COLO829 (cell line): ENCODE data around the gene MDM2.
"Not testable (repeated sequence)": the region's sequence is repeated elsewhere in the genome, so short reads cannot be mapped to it uniquely, and the experiment has no call there.

ENCODE experiments used
- DNase-seq: peaks from one replicate; pipeline ENCODE4 v3.0.0; 2012; ENCODE audit warnings: low spot score

The MDM2 gene

DNA sequence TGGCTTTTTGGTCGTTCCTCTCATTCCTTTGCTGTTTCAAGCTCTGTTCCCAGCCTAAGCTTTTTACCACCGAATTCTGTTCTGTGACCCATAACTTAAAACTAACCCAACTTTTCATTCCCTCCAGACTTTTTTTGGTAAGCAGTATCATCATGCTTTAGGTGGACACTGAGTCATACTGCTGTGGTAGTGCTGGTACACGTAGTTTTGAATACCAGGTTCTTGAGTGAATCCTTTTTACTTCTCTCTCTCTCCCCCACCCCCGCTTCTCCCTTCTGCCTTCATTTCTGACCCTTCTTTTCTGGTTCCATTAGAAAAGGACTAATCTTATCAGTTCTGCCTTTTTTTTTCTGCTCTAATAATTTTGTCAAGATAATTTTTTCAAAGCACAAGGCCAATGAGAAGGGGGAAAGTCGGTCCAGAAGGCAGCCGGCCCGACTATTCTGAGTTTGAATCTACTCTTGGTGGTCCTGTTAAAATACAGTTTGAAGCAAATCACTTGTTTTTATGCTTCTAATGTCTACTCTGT, 2.3 kb upstream of the MDM2 start:
- no peak for DNase-seq

DNA sequence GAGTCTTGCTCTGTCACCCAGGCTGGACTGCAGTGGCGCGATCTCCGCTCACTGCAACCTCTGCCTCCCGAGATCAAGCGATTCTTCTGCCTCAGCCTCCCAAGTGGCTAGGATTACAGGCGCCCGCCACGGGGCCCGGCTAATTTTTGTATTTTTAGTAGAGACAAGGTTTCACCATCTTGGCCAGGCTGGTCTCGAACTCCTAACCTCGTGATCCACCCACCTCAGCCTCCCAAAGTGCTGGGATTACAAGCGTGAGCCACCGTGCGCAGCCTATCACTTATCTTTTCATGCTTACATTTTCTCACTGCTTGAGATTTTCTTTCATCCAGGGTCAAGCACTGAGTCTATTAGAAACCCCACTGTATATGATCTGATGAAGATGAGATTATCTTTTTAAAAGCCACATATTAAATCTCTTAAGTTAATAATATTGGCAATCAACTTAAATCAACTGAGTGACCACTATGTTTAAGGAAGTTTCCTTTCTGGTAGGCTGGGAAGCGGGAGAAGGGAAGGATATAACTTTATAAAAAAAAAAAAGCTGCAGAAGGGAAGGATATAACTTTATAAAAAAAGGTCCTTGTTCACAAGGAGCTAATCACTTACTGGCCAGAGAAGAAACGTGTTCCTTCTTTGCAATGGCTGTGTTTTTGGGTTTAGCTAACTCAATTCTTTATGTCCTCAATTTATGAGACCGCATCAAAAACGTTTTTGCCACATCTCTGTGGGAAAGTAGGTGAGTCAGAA, 1.3 kb upstream of the MDM2 start:
- no peak for DNase-seq

DNA sequence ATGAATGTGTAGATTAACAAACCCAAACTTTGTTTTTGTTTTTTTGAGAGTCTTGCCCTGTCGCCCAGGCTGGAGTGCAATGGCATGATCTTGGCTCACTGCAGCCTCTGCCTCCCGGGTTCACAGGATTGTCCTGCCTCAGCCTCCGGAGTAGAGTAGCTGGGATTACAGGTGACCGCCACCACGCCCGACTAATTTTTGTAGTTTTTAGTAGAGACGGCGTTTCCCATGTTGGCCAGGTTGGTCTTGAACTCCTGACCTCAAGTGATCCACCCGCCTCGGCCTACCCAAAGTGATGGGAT, 752 bp upstream of the MDM2 start:
- DNase-seq, result not testable (repeated sequence)

DNA sequence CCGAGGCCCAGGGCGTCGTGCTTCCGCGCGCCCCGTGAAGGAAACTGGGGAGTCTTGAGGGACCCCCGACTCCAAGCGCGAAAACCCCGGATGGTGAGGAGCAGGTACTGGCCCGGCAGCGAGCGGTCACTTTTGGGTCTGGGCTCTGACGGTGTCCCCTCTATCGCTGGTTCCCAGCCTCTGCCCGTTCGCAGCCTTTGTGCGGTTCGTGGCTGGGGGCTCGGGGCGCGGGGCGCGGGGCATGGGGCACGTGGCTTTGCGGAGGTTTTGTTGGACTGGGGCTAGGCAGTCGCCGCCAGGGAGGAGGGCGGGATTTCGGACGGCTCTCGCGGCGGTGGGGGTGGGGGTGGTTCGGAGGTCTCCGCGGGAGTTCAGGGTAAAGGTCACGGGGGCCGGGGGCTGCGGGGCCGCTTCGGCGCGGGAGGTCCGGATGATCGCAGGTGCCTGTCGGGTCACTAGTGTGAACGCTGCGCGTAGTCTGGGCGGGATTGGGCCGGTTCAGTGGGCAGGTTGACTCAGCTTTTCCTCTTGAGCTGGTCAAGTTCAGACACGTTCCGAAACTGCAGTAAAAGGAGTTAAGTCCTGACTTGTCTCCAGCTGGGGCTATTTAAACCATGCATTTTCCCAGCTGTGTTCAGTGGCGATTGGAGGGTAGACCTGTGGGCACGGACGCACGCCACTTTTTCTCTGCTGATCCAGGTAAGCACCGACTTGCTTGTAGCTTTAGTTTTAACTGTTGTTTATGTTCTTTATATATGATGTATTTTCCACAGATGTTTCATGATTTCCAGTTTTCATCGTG, 612 bp downstream of the MDM2 start:
- peak; percentile 77 for DNase-seq

DNA sequence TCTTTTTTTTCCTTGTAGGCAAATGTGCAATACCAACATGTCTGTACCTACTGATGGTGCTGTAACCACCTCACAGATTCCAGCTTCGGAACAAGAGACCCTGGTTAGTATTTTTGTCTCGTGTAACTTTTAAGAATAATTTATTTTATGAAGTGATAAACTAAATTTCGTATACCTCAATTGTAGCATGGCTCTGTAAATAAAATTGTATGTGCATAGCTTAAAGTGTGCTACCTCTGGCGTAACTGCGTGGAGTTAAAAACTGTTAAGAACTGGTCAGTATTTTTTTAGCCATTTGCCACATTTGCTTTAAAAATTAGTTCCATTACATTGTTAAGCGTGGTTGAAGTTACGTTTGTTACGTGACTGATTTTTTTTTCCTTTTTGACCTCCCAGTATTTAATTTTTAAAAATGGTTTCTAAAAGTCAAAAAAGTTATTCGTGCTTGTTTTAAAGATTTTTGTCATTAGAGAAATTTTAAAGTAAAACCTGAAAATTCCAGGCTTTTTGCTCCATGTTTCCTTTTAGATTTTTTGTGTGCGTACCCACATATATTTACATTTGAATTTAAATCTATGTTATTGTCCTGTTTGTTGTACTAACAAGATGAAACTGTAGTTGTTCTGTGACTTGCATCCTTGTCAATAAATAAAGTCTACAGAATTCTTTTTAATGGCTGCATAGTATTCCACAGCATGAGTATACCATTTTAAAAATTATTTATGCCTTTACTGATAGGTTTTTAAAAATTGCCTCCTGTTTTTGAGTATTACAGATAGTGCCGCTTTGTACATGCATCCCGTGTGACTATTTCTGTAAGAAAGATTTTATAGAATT, 1.4 kb downstream of the MDM2 start:
- DNase-seq, result no peak

DNA sequence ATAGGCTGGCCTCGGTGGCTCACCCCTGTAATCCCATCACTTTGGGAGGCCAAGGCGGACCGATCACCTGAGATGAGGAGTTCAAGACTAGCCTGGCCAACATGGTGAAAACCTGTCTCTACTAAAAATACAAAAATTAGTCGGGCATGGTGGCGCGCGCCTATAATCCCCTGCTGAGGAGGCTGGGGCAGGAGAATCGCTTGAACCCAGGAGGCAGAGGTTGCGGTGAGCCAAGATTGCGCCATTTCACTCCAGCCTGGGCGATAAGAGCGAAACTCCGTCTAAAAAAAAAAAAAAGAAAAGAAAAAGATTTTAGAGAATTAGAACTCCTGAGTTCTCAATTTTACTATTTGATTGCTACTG, 2.0 kb downstream of the MDM2 start:
- not testable (repeated sequence) for DNase-seq

DNA sequence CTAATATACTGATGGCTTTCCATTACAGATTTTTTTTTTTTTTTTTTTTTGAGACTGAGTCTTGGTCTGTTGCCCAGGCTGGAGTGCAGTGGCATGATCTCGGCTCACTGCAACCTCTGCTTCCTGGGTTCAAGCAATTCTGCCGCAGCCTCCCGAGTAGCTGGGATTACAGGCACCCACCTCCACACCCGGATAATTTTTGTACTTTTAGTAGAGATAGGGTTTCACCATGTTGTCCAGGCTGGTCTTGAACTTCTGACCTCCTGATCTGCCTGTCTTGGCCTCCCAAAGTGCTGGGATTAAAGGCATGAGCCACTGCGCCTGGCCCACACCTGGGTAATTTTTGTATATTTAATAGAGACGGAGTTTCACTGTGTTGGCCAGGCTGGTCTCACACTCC, 3.6 kb downstream of the MDM2 start:
- not testable (repeated sequence) for DNase-seq

DNA sequence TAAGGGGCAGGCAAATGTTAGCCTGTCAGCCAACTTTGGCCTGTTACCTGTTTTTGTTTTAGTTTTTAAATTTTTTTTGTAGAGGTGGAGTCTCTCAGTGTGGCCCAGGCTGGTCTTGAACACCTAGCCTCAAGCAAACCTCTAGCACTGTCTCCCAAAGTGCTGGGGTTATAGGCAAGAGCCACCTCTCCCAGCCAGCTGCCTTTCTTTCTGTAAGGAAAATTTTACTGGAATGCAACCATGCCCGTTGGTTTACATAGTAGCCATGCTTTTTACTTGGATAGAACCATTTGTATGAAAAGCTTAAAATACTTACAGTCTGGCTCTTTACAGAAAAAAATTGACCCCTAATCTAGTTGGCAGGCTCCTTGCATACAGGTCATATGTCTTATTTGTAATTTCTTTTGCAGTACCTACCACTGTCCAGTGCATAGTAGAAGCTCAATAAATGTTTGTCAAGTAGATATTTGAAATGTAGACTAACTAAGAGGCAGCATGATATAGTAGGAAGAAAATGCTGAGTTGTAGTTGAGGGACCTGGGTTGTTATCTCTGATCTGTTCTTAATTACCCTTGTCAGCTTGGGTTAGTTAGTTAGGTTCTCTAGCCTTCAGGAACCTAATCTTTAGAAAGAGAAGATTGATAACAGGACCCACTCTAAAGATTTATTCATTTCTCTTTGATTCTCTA, 4.7 kb downstream of the MDM2 start:
- DNase-seq, result no peak

DNA sequence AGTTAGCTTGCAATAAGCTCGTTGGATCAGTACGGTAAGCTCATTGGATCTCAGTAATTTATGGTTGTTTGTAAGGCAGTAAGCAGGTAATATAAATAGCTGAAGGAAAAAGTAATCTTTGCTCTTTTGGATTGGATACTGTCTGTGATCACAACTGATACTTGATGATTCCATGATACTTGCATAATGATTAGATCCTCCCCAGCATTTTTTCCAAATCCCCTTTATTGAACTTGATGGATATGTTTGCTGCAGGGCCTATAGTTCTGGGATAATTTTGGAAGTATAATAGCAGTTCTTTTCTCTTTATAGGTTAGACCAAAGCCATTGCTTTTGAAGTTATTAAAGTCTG, 5.2 kb downstream of the MDM2 start:
- DNase-seq, result no peak

DNA sequence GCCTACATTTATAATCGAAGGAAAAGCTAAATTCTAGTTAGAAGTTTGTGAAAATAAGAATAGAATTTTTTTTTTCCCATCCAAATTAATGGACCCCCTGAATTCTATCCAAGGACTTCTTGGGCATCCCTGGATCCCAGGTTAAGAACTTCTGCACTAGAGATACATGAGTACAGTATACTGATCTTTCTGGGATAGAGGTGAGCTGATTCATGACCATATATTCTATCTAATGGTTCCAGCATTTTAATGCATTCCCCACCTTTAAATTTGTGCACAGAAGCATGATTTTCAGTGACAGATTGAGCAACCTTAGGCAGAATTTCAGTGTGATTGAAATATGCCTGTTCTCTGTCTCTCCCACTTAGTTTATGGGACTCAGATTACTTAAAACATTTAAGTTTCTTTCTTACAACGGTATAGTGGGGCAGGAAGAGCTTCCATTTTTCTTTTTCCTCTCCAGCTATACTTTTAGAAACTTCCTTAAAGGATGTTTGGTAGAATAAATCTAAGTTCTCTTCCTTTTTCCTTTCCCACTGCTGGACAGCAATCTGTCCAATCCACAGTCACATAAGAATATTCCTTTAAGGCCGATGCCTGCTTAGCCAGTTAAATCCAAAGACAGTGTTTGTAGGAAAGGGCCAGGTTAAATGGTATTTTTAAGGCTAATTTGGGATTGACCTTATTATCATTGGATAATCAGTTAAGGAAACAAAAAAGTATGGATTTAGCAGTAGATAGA, 6.7 kb downstream of the MDM2 start:
- no peak for DNase-seq

DNA sequence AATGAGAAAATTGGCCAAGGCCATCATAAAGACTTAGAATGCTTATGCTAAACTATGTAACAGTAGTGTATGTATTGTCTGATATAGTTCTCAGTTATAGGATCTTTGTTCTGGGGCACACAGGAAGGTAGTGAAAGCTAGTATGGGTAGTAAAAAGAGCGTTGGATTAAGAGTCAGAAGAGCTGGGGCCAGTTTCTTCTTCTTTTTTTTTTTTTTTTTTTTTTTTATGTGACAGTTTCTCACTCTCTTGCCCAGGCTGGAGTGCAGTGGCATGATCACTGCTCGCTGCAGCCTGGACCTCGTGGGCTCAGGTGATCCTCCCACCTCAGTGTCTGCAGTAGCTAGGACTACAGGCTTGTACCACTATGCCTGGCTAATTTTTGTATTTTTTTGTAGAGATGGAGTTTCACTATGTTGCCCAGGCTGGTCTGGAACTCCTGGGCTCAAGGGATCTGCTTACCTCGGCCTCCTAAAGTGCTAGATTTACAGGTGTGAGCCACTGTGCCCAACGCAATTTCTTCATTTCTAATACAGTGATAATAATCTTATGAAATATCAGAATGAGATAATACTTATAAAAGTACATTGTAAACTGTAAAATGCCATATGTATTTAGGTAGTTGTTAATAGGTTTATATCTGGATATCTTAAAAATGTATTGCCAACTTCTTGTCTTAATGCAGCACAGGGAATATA, 7.4 kb downstream of the MDM2 start:
- DNase-seq, result no peak

DNA sequence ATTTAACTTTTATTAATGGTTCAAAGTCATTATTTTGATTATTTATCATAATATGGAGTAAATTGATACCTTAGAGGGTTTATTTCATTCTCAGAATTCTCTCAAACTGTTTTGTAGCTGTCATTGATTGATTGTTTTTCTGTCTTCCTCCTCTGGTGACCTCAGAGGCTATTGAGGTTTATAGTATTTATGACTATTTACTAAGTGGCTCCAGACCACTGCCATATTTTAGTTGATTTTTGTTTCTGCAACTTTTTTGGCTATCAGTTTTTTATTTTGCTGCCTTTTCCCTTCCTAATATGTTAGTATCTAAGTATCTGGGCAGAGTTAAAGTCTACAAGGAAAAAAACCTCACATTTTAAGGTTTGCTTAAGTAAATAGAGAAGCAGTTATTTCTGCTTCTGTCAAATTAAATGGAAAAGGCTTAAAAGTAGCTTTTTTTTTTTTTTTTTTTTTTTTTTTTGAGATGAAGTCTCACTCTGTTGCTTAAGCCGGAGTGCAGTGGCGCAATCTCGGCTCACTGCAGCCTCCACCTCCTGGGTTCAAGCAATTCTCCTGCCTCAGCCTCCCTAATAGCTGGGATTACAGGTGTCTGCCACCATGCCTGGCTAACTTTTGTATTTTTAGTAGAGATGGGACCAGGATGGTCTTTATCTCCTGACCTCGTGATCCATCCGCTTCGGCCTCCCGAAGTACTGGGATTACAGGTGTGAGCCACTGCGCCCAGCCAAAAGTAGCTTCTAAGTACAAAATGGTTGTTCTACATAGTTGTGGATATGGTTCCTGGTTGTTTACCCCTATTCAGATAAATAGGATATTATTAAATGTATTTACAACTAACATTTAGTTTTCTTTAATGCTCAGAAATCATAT, 8.2 kb downstream of the MDM2 start:
- DNase-seq, result no peak

DNA sequence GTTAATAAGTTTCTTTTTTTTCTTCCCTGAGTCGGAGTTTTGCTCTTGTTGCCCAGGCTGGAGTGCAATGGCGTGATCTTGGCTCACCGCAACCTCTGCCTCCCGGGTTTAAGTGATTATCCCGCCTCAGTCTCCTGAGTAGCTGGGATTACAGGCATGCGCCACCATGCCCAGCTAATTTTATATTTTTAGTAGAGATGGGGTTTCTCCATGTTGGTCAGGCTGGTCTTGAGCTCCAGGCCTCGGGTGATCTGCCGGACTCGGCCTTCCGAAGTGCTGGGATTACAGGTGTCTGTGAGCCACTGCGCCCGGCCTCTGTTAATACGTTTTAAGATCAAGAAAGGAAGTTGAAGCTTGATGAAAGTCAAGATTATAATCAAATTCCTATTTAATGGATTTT, 11.5 kb downstream of the MDM2 start:
- not testable (repeated sequence) for DNase-seq

DNA sequence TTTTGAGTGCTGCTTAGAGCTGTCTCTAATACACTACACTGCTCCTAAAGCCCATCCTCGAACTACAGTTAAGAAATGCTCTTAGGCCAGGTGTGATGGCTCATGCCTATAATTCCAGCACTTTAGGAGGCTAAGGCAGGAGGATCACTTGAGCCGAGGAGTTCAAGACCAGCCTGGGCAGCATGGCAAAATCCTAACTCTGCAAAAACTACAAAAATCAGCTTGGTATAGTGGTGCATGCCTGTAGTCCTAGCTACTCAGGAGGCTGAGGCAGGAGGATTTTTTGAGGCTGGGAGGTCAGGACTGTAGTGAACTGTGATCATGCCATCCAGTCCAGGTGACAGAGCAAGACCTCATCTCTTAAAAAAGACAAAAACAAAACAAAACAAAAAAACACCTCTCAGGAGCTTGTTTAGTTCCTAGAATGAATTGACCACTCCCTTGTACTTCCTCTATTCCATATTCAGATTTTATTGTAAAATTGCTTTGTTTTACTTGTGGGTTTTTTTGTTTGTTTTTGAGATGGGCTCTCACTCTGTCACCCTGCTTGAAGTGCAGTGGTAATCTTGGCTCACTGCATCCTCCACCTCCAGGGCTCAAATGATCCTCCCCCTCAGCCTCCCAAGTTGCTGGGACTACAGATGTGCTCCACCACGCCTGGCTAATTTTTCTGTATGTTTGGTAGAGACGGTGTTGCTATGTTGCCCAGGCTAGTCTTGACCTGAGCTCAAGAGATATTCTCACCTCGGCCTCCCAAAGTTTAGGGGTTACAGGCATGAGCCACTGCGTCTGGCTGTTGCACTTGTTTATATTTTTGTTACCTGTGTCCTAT, 13.6 kb downstream of the MDM2 start:
- no peak for DNase-seq

DNA sequence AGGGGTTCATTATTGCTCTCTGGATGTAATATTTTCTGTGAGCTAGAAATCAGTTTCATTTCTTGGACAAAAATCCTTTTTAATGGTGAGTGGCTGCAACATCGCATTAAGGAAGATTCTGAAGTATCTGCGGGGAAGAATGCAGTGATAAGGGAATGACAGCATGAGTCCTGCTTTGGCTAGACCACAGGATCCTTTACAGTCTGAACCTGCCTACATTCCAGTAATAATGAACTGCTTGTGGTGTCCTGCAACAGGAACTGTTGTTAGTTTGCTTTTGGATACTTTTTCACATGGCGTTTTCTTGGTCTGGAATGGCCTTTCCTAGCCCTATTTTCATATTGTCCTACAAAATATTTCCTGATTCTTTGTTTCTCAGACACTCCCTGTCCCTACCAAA, 15.7 kb downstream of the MDM2 start:
- DNase-seq, result no peak

DNA sequence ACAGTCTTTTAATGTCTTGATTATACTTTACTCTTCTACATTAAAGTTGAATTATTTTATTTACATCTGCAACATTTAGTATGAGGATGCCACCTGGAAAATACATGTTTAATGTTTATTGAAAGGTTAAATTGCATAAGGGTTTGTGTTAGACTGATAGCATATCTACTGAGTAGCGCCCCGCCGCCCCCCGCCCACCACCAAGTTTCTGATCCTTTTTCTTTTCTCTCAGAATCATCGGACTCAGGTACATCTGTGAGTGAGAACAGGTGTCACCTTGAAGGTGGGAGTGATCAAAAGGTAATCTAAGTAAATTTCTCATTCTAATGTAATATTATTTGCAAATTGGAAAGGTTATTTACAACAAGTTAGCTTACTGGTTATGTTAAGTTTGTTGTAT, 16.2 kb downstream of the MDM2 start:
- no peak for DNase-seq

DNA sequence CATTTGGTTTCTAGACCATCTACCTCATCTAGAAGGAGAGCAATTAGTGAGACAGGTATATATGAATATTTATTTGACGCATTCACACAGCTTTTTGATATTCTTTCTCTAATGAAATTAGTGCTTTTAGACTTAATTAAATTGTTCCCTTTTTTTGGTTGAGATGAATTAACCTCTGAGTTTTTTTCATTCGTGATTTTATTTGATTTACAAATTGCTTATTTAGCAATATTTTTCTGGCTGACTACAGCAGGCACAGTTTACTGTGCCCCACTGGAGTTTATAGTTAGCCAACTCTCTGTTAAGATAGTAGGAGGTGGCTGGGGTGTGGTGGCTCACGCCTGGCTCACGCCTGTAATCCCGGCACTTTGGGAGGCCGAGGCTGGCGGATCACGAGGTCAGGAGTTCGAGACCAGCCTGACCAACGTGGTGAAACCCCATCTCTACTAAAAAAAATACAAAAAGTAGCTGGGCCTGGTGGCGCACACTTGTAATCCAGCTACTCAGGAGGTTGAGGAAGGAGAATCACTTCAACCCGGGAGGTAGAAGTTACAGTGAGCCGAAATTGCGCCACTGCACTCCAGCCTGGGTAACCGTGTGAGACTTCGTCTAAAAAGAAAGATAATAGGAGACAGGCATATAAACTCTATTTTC, 16.7 kb downstream of the MDM2 start:
- DNase-seq, result no peak

DNA sequence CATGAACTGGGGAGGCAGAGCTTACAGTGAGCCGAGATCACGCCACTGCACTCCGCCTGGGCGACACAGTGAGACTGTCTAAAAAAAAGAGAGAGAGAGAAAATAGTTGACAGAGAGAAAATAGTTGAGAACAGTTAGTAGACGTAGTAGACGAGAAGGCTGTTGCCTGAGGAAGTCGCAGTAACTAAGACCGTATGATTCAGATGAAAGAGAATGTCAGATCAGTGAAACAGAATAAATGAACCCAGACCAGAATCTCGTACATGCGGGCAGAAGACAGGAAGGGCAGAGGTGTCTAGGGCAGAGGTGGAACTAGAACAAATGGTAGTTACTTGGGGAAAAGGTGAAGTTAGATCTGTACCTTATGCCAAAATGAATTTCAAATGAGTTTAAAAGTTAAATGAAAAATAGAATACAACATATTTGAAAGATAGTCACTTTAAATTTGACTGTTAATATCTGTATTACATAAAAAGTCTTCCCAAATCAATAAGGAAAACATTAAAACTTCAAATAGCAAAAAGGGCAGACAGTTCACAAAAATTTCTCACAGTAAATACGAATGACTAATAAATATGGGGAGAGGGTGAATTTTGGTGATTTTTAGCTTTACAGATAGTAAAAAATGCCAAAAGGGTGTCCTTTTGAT, 17.7 kb downstream of the MDM2 start:
- DNase-seq, result no peak
